GM19468 (cell line): ENCODE results near the gene ABCG1.

ENCODE experiments used
- ATAC-seq: cut with Tn5 transposase; IDR thresholded peaks from one replicate; pipeline ENCODE4 v1.9.1; 2021; ENCODE audit warnings: mild to moderate bottlenecking, moderate library complexity, moderate number of reproducible peaks; ENCODE audit not compliant: unreplicated experiment; ENCODE audit errors: extremely low read depth

ABCG1 gene

DNA sequence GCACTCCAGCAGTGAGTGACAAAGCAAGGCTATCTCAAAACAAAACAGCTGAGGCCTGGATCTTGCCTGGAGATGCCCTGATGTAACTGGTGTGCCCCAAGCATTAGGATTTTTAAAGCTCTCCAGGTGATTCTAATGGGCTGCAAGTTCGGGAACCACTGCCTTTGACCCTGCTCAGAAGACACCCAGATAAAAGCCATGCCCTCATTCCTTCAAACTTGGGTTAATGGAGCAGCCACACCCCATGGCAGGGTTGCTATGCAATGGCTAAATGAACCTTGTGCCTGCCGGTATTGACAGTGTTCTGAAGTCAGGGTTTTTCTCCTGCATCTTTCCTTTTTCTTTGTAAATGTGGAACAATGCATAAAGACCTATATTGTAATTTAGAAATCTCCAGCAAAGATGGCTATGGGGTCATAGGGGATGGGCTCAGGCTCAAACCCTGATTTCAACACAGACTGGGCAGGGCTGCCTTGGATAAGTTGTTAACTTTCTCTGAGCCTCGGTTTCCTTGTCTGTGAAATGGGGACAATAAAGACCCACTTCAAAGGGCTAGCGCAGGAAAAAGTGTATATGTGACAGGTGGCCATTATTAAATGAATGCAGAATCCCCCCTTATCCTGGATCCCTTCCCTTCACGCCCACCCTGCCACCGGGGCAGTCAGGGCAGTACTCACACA, 95.8 kb downstream of the ABCG1 start:
- ATAC-seq = no peak

DNA sequence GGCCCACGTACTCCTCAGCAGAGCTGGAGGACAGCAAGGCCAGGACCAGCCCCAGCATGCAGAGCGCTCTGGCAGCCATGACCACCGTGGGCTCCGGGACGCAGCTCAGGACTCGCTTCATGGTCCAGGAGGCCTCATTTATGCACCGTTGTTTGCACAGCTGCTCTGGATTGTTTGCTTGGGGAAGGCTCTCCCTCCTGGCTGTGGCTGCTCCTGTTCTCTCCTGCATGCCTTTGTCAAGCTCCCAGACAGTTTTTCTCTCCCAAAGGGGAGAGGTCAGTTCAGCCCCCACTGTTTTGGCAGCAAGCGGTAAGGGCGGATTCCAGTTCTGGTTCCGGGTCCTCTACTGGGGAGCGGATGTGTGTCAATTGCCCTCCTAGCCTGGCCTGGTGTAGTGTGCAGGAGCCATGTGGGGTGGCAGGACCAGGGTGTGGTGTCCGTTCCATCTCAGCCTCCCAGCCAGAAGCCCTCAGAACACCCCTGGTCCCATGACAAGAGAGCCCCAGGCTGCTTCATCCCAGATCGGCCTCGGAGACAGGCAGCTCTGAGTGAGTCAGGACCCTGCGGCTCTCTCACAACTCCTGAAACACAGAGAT, 96.5 kb downstream of the ABCG1 start, which contains the start of gene TFF3:
Gene TFF3, minus strand, starts transcription at position 114 of the 596 bp plus-strand sequence. Its CDS starts 35 bp downstream, at position 79.
- ATAC-seq = no peak

DNA sequence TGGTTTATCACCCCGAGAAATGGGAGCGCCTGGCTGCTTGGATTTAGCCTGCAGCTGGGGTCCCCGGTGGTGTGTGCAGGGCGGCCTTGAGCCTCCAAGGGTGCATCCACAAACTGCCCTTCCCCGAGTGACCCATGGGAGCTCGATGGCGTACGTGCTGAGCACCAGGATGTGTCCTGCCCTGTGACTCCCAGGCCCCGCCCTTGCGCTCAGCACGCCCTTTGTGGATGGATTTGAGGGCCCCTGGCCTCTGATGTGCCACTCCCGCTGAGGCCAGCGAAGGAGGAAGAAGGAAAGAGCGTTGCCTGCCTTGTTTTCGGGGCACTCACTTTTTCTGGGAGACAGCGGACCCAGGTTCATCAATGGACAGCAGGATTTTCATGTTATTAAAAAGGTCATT, 98.0 kb downstream of the ABCG1 start:
- no peak for ATAC-seq

DNA sequence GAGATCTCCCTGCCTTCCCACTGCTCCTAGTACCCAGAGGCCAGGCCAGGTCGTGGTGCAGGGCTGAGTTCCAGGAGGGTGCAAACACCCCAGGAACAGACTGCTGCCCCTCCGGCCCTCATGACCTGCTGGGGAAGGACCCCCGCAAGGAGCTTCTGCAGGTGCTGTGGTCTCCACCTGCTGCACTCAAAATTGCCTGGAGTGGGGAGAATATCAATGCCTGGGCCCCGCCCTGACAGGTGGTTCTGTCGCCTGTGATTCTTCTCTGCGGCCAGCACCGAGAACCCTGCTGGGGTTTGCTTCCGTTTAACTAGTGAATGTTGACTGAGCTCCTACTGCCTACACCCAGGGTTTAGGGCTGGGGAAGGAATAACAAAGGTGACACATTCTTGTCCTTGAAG, 98.4 kb downstream of the ABCG1 start:
- ATAC-seq = no peak

DNA sequence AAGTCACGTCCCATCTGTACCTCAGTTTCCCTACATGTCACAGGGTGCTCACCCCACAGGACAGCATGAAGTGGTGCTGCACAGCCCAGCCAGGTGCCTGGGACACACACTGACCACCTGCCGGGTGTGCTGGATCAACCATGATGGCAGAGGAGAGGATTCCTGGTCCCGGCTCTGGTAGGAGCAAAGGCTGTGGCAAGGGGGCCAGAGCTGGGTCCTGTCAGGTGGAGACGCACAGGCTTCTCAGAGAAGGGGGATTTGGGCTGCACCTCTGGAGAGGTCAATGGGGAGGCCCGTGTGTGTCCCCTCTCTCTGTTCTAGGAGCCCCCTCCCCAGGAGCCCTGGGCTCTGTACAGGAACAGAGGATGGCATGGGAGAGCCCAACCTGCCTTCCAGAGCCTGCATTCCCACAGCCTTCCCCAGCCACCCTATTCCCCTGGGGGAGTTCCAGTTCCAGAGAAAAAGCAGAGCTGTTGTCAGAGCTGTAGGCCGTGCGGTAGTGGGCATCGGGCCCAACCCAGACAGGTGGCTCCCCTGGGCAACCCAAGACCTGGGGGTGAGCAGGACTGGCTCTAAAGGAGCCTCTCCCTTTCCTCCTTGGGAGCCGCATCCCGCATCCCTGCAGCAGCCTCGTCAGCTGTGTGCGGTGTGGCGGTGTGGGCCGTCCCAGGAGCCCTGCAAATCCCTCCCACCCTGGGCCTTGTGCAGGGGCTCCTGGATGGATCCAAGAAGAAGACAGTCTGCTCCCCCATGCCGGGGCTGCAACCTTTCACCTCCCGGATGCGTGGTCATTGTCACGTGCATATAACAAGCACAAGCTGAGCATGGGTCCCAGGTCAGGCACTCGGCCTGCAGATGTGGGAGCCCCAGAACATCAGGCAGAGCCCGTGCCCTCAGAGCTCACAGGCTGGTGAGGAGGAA, 99.1 kb downstream of the ABCG1 start:
- ATAC-seq = no peak

DNA sequence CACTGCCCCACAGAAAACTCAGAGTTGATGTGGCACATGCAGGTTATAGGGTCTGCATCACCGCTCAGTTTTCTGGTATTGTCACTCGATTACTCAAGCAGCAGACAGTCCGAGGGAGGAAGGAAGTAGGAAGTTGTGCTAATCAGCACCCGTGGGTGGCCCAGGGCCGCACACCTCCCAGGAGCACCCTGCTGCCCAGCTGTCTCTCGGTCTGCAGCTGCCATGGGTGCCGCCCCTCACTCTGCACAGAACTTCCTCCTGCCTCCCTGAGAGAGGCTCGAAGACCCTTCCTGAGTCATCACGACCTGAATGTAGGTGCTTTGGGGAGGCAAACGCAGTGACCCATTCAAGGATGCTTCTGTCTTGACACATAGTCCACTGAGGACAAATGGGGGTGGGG, 100.4 kb downstream of the ABCG1 start:
- no peak for ATAC-seq

DNA sequence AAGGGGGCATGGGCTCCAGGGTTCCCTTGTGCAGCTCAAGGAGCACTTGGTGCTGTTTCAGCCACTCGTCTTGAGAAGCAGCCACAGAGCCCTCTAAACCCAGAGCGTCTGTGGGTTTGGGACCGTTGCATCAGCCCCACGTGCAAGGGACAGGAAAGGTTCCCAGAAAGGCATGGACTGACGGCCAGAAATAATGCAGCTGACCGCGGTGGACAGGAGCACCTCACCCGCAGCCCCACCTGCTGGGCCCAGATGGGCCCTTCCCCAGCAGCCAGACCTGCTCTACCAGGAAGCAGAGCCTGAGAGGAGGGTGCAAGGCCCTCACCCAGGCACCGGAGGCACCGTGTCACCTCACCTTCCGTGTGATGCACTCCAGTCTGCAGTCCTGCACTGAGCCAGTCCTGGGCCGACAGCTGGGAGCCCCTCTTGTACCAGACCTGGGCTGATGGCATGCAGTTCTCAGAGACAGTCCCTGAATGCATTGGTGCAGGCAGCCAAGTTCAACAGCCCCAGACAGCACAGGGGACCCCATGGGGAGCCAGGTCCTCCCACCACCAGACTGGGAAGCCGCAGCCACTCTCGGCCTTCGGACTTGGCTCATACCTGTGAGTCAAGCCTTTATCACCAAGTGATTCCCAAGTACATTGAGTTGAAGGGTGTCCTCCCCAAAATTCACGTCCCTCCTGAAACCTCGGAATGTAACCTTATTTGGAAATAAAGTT, 101.1 kb downstream of the ABCG1 start:
- no peak for ATAC-seq

DNA sequence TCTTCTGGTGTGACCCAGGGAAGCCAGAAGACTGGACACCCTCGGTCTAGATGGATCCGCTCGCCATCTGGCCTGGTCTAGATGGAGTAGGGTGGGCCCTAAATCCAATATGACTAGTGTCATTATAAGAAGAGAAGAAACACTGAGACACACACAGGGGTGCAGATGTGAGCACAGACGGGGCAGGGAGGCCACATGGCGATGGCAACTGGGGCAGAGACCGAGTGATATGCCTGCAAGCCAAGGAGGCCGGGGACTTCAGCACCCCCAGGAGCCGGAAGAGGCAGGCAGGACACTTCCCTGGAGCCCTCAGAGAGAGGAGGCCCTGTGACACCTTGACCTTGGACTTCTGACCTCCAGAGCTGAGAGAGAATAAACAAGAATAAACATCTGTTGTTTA, 101.9 kb downstream of the ABCG1 start:
- no peak for ATAC-seq

DNA sequence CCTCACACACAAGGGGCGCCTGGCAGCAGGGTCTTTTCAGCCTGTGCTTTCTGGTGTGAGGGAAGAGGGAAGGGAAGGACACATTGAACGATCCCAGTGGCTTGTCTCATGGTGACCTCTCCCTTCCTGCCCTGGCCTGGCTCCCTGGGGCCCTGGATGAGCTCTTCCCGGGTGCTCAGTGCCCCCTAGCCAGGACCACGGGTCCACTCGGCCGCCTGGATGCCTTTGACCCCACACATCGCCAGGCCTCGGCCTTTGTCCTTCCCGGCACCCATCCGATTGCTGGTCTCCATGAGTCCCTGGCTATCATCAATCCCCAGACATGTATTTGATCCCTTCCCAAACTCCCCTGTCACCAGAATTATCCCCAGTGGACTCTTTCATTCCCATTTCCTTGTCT, 102.3 kb downstream of the ABCG1 start:
- ATAC-seq = no peak

DNA sequence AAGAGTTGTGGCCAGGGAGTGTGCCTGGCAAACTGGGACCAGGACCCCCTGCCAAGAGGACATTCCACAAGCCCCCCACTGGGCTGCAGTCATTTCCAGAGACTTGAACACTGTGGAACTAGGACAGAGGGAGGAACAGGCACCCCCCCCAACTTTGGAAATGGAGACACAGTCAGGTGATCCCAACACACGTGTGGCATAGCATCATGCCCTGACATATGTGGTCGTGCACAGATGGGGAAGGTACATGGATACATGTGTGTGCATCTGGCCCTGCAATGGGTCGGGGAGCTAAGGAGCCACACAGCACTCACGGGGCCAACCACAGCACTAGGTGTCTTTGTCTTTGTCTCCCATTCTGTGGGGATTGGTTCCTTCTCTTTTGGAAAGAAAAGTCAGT, 102.9 kb downstream of the ABCG1 start:
- no peak for ATAC-seq

DNA sequence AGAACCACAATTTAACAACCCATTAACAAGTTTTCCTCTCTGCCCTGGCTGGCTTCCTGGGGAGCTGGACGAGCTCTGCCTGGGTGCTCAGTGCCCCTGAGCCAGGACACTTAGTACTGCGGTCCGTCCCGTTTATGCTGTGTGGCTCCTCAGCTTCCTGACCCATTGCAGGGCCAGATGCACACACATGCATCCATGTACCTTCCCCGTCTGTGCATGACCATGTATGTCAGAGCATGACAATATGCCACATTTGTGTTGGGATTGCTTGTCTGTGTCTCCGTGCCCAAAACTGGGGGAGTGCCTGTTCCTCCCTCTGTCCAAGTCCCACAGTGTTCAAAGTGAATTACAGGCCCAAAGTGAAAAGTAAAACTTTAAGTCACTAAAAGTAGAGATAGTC, 106.0 kb downstream of the ABCG1 start:
- ATAC-seq = no peak

DNA sequence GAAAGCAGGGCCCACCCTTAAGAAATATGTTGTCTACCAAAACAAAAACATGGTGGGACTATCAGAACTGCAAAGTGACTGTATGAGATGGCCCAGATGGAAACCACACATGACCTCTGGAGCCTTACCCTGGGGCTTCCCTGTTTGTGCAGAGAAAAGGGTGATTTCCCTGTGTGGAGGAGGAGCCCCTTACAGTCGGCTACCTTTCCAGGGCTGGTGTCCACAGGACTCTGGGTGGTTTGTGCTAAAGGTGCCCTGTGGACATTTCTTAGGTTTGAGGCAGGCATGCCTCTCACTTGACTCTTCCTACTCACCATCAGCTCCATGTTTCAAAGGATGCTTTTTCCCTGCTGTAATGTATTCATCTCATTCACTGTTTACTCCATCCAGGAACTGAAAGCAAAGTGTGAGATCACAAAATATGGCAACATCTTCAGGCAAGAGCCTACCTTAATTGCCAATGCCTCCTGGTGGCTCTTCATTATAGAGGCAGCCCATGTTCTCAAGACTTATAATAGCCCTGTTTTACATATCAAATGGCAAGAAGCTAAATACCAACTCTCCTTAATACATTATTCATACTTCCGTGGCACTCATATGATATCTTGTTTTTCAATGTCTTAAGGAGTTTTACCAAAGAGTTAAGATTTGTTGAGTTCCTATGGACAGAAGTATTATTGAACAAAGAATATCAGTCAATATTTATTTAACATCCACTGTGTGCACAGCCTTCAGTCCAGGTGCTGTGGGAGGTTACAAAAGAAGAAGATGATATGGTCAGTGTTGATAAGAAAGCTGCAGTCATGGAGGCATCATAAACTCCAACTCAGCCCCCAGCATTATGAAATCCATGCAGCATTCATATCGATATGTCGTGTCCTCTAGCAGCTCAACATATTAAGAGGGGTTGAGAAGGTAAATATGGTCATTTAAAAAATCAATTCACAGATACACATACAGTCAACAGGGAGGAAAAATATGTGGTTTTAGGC, 111.7 kb downstream of the ABCG1 start:
- no peak for ATAC-seq

DNA sequence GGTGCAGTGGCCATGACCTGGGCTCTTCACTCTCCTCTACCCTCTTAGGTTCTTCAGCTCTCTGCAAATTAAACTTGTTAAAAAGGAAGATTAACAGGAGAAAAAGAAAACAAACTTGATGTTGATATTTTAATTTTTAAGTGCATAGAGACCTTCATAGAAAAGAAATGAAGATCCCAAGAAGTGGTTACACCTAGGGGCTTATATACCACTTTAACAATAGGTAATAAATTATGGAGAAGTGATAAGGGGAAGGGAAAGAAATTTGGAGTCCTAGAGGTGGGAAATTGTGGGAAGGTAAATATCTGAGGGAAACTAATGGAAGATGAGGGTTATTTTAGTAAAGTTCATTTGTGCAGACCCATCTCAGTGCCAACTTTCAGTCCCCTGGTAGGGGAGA, 112.7 kb downstream of the ABCG1 start:
- no peak for ATAC-seq

DNA sequence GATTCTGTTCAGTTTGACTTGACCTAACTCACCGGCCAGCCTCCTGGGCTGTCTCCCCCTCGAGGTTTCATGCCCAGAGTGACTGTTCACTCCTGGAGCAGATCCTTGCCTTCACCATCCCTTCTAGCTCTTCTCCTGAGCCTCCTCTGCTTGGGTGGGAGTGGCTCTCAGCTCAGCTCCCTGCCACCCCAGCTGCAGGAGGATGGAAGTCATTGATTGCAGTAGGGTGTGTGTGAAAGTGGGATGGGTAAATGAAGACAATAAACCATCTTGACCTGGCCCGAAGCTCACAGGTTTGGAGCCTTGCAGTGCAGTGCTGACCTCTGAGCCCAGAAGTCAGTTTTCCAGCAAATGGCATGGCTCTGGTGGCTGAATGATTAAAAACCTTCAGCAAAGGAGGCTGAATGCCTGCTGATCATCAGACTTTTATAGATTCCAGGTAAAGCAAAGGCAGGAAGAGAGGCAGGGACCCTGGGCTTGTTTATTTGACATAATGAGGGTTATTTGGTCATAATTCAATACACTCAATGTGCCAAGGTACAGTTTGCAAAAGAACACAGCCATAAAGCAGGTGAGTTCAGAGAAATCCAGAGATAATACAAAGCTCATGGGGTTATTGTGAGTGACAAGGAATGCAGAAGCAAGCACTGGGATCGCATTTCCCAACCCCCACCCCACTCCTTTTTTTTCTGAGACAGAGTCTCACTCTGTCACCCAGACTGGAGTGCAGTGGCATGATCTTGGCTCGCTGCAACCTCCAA, 113.8 kb downstream of the ABCG1 start:
- ATAC-seq = no peak

DNA sequence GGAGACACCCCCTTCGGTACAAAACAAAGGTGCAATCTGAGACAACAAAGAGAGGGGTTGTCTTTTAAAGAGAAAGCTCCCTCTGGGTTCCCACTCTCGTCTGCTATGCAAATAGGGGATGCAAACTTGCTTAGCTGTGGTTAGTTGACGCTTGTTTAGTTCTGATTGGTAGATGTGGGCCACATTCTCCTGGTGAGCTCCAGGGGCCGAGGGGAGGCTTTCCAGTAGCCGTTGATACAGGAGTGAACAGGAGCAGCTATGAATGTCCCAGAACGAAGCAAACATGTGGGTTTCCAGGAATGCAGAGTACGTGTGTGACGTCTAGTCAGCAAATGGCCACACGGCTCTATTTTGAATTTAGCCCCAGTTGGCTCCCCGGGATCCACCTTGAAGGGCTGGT, 117.1 kb downstream of the ABCG1 start:
- ATAC-seq = no peak

DNA sequence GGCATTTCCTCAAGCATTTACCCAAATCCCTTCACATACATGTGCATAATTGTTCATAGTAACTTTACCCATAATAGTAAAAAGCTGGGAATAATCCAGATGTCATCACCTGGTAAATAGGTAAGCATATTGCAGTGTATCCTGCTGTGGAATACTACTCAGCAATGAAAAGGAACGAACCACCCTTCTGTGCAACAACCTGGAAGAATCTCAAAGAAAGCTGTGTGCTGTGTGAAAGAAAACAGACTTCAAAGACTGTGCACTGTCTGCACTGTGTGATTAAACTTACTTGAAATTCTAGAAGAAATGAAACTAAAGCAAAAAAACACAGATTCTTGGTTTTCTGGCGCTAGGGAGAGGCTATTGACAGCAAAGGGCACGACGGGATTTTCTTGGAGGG, 118.3 kb downstream of the ABCG1 start:
- ATAC-seq = no peak

DNA sequence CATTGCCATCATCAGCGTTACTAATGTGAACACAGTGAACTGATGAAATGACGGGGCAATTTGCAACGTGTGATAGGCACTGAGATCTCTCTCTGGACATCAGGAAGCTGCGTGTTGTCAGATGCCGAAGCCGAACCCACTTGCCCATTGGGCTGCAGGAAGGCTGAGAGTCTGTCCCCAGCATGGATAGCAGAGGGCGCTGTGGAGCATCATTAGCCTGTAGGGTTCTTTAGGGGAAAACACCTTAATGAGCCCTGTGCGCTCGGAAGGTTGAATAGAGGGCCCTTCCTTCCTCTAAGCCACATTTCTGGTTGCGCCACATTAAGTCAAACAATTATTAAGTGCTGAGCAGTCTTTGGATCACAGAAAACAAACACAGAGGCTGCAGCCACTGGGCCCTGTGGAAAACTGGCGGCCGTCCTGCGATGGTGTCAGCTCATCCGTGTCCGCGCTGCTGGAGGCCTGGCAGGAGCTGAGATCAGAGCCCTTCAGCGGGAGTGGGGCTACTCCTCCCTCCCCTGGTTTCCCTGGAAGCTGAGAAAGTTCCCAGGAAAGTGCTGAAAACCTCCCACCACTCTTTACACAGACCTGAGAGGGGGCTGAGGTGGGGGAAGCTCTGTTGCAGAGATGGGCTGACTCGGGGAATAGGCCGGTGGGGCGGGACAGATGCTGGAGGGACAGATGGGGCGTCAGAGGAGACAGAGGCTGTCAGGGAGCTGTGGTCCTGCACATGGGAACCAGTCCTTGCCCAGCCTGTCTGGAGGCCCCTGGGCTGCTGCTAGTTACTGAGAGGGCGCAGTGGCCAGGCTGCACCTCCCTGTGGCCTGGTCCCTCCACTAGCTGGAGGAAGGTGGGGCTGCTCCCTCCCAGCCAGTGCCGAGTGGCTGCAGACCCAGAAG, 119.1 kb downstream of the ABCG1 start:
- ATAC-seq = no peak
